Stimulated activated naive CD8-positive, alpha-beta T cell treated with anti-CD3 and anti-CD28 coated beads, Interleukin-15, Interleukin-2, amounts not matched to agents 100 ng/mL and 50 ng/mL, for 24 hours (primary cell): ENCODE measurements around the gene ANTXR2.
"Not testable (repeated sequence)": the region's sequence is repeated elsewhere in the genome, so short reads cannot be mapped to it uniquely, and the experiment has no call there.

Experiments used
- H3K27ac Mint-ChIP-seq: one replicate; pipeline ENCODE4 v1.8.0; 2021; ENCODE audit warnings: mild to moderate bottlenecking, mixed read lengths
- H3K27me3 Mint-ChIP-seq: one replicate; pipeline ENCODE4 v1.8.0; 2021; ENCODE audit warnings: mixed read lengths
- H3K36me3 Mint-ChIP-seq: one replicate; pipeline ENCODE4 v1.8.0; 2021; ENCODE audit warnings: low read depth, mixed read lengths
- H3K4me1 Mint-ChIP-seq: one replicate; pipeline ENCODE4 v1.8.0; 2021; ENCODE audit warnings: low read depth, mixed read lengths
- H3K4me3 Mint-ChIP-seq: one replicate; pipeline ENCODE4 v1.8.0; 2021; ENCODE audit warnings: mild to moderate bottlenecking, mixed read lengths
- H3K9me3 Mint-ChIP-seq: one replicate; pipeline ENCODE4 v1.8.0; 2021; ENCODE audit warnings: mixed read lengths

Gene ANTXR2

DNA sequence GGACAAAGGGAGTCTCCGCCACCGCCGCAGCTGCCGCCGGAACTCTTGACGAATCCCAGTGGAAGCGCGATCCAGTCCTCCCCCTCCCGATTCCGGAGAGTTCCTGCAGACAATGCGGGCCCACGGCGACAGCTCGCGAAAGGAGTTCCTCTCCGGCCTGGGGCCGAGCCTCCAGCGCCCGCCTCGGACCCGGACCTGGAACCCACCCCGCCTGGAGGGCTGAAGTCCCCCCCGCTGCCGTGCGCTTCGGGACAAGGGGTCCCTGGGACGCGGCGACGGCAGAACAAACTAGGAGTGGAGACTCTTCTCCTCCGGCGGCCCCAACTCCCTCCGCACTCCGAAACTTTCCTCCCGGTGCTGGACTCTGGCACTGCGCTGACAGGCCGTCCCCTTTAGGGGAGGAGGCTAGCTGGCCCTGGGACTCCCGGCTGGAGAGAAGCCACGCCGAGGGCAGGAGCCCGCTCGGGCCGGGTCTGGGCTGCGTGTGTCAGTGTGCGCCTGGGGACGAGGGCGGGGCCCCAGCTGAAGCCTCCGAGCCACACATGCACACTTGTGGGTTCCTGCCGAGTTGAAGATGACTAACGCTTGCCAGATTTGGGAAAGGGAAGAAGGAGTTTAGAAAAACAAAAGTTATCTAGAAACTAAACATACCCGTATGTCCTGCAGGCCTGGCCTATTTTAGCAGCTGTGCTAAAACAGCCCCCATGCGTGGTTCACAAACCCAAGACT is at the start of gene ANTXR2:
TSS of gene ANTXR2 (minus strand) at position 486 of the 729 bp plus-strand sequence. CDS start 669 bp downstream, outside the sequence.
- H3K9me3 Mint-ChIP-seq = no peaks in the 10 kb centered on the region
- H3K36me3 Mint-ChIP-seq = peaks cover 24% of the 10 kb centered on the region
- no peaks in the 10 kb centered on the region for H3K27me3 Mint-ChIP-seq
- peak within 1 kb of the TSS; percentile 93 for H3K4me3 Mint-ChIP-seq
- H3K4me1 Mint-ChIP-seq = peaks cover 80% of the 10 kb centered on the region
- peak within 1 kb of the TSS; percentile 94 for H3K27ac Mint-ChIP-seq

DNA sequence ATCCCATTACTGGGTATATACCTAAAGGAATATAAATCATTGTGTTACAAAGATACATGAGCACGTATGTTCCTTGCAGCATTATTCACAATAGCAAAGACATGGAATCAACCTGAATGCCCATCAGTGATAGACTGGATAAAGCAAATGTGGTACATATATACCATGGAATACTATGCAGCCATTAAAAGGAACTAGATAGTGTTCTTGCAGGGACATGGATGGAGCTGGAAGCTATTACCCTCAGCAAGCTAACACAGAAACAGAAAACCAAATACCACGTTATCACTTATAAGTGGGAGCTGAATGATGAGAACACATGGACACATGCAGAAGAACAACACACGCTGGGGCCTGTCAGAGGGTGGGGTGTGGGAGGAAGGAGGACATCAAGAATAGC is 48.8 kb upstream of the ANTXR2 start:
- peaks cover 32% of the 10 kb centered on the region for H3K4me1 Mint-ChIP-seq
- not testable (repeated sequence) for H3K27me3 Mint-ChIP-seq, H3K27ac Mint-ChIP-seq, H3K36me3 Mint-ChIP-seq, H3K9me3 Mint-ChIP-seq, H3K4me3 Mint-ChIP-seq

DNA sequence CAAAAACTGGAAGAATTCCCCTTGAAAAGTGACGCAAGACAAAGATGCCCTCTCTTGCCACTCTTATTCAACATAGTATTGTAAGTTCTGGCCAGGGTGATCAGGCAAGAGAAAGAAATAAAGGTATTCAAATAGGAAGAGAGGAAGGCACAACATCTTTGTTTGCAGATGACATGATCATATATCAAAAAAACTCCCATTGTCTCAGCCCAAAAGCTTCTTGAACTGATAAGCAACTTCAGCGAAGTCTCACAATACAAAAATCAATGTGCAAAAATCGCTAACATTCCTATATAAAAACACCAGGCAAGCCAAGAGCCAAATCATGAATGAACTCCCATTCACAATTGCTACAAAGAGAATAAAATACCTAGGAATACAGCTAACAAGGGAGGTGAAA is 46.6 kb upstream of the ANTXR2 start:
- H3K36me3 Mint-ChIP-seq, H3K4me1 Mint-ChIP-seq, H3K4me3 Mint-ChIP-seq, H3K27me3 Mint-ChIP-seq, H3K9me3 Mint-ChIP-seq, H3K27ac Mint-ChIP-seq: not testable (repeated sequence)

DNA sequence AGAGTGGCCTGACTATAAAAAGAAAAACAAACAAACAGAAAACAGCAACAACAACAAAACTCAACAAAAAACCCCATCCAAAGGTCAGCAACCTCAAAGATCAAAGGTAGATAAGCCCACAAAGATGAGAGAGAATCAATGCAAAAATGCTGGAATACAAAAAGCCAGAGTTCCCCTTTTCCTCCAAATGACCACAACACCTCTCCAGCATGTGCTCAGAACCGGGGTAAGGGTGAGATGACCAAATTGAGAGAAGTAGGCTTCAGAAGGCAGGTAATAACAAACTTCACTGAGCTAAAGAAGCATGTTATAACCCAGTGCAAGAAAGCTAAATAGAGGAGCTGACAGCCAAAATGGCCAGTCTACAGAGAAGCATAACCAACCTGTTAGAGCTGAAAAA is 43.5 kb upstream of the ANTXR2 start:
- Mint-ChIP-seq H3K4me3 (no peak overlapping the region), H3K27ac (no peak overlapping the region), H3K9me3 (no peaks in the 10 kb centered on the region), H3K27me3 (no peaks in the 10 kb centered on the region), H3K36me3 (no peaks in the 10 kb centered on the region), H3K4me1 (no peaks in the 10 kb centered on the region)

DNA sequence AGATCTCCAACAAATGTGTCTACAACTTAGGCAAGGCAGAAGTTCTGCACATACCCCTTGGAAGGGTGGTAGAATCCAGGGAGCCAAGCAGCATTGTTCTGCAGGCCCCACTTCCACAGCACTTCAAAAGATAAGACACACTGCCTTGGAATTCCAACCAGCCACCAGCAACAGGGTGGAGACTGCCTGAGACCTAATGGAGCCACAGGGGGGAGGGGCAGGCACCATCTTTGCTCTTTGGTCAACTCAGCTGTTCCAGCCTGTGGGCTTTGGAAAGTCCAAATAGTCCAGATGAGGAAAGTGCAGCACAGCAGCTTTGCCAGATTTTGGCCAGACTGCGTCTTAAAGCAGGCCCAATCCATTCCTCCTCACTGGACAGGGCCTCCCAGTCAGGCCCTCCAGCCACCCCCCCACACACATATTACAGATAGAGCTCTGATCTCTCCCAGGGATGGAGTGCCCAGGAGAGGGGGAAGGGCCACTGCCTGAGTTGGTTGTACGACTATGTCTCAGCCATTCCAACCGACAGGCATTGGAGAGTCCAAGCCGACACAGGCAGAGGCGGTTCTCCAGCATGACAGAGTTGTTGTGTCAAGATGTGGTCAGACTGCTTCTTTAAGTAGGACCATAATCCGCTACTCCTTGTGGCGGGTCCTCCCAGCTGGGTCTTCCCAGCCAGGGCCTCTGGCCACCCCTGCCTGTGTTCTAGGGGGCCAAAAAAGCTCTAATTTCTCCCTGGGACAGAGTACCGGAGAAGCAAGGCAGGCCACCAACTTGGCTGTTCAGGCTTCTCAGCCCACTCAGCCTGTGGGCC is 42.5 kb upstream of the ANTXR2 start:
- Mint-ChIP-seq H3K36me3 (no peaks in the 10 kb centered on the region), H3K9me3 (no peaks in the 10 kb centered on the region), H3K27me3 (no peaks in the 10 kb centered on the region), H3K27ac (no peak overlapping the region), H3K4me1 (no peaks in the 10 kb centered on the region), H3K4me3 (no peak overlapping the region)

DNA sequence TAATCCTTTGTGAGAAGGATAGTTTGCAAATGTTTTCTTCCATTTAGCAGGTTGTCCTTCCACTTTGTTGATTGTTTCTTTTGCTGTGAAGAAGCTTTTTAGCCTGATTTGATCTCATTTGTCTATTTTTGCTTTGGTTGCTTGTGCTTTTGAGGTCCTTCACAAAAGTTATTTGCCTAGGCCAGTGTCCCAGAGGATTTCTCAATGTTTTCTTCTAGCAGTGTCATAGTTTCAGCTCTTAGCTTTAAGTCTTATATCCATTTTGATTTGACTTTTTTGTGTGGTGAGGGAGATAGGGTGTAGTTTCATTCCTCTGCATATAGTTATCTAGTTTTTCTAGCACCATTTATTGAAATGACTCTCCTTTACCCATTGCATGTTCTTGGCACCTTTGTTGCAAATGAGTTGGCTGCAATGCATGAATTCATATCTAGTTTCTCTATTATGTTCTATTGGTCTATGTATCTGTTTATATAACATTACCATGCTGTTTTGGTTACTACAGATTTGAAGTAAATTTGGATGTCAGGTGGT is 41.8 kb upstream of the ANTXR2 start:
- no peaks in the 10 kb centered on the region for H3K36me3 Mint-ChIP-seq
- no peaks in the 10 kb centered on the region for H3K27me3 Mint-ChIP-seq
- no peaks in the 10 kb centered on the region for H3K4me1 Mint-ChIP-seq
- no peak overlapping the region for H3K4me3 Mint-ChIP-seq
- H3K9me3 Mint-ChIP-seq = no peaks in the 10 kb centered on the region
- no peak overlapping the region for H3K27ac Mint-ChIP-seq

DNA sequence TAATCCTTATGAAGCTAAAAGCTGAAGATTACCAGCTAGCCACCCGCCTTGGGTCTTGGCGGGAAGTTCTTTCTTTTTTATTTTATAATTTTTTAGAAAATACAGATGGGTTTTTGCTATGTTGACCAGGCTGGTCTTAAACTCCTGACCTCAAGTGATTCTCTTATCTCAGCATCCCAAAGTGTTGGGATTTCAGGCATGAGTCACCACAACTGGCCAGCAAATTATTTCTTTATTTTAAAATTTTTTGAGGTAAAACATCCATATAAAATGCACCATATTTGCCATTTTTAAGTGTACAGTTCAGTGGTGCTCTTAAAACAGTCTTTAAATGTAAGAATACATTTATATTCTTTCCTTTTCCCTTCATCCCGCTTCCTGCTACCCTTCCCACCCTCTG is 40.6 kb upstream of the ANTXR2 start:
- no peak overlapping the region for H3K4me3 Mint-ChIP-seq
- no peaks in the 10 kb centered on the region for H3K9me3 Mint-ChIP-seq
- no peaks in the 10 kb centered on the region for H3K36me3 Mint-ChIP-seq
- no peak overlapping the region for H3K27ac Mint-ChIP-seq
- H3K27me3 Mint-ChIP-seq = no peaks in the 10 kb centered on the region
- H3K4me1 Mint-ChIP-seq = no peaks in the 10 kb centered on the region

DNA sequence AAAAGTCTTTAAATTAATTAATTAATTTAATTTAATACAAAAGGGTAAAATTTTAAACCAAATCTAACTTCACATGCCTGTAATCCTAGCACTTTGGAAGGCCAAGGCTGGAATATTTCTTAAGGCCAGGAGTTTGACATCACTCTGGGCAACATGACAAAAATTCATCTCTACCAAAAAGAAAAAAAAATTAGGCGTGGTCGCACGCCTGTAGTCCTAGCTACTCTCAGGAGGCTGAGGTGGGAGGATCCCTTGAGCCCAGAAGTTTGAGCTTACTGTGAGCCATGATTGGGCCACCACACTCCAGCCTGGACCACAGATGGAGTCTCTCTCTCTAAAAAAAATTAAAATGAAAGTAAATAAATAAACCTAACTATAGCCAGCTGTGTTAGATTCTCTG is 39.2 kb upstream of the ANTXR2 start:
- H3K36me3 Mint-ChIP-seq = no peaks in the 10 kb centered on the region
- H3K4me3 Mint-ChIP-seq = no peak overlapping the region
- no peak overlapping the region for H3K27ac Mint-ChIP-seq
- H3K4me1 Mint-ChIP-seq = no peaks in the 10 kb centered on the region
- peaks cover 4% of the 10 kb centered on the region for H3K9me3 Mint-ChIP-seq
- no peaks in the 10 kb centered on the region for H3K27me3 Mint-ChIP-seq

DNA sequence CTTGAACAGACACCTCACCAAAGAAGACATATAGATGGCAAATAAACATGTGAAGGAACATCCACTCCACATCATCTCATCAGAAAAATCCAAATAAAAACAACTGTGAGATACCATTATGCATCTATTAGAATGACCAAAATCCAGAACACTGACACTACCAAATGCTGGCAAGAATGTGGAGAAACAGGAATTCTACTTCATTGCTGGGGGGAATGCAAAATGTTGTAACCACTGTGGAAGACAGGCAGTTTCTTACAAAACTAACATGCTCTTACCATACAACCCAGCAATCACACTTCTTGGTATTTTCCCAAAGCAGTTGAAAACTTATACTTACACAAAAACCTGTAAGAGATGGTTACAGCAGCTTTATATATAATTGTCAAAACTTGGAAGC is 38.2 kb upstream of the ANTXR2 start:
- H3K27me3 Mint-ChIP-seq = no peaks in the 10 kb centered on the region
- no peak overlapping the region for H3K4me3 Mint-ChIP-seq
- peaks cover 11% of the 10 kb centered on the region for H3K9me3 Mint-ChIP-seq
- no peak overlapping the region for H3K27ac Mint-ChIP-seq
- no peaks in the 10 kb centered on the region for H3K4me1 Mint-ChIP-seq
- H3K36me3 Mint-ChIP-seq = peaks cover 5% of the 10 kb centered on the region

DNA sequence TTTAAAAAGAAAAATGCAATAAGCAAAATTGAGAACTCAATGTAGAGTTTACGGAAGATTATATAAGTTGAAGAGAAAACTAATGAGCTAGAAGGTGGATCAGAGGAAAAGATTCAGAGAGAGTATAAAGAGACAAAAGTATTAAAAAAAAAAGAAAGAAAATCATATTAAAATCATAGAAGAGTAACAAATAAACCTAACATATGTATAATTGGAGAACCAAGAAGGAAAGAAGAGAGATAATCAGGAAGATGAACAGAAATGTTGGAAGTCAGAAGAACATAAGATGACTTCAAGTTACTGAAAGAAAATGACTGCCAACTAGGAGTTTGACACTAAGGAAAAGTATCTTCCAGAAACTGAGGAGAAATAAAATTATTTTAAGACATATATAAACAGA is 34.3 kb upstream of the ANTXR2 start:
- peaks cover 6% of the 10 kb centered on the region for H3K36me3 Mint-ChIP-seq
- H3K9me3 Mint-ChIP-seq = peaks cover 15% of the 10 kb centered on the region
- no peaks in the 10 kb centered on the region for H3K4me1 Mint-ChIP-seq
- no peak overlapping the region for H3K27ac Mint-ChIP-seq
- no peaks in the 10 kb centered on the region for H3K27me3 Mint-ChIP-seq
- H3K4me3 Mint-ChIP-seq = no peak overlapping the region

DNA sequence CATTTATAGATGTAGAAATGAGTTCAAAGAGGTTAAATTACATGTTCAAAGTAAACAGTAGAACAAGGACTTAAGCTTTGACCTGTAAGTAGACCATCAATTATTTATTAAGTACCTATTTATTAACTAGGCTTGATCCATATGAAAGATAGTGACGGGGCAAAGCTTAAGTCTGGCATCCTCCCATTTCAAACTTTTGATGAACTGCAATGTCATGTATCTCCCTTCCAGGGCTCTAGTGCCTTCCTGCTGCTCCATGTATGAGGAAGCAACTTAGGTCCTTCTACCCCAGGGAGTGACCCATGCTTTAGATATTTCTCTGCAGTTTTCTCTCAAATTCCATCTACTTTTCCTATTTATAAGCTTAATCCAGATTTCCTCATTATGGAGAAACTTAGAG is 31.9 kb upstream of the ANTXR2 start:
- no peak overlapping the region for H3K4me3 Mint-ChIP-seq
- H3K4me1 Mint-ChIP-seq = peaks cover 15% of the 10 kb centered on the region
- H3K27me3 Mint-ChIP-seq = no peaks in the 10 kb centered on the region
- peaks cover 15% of the 10 kb centered on the region for H3K9me3 Mint-ChIP-seq
- peaks cover 6% of the 10 kb centered on the region for H3K36me3 Mint-ChIP-seq
- H3K27ac Mint-ChIP-seq = no peak overlapping the region

DNA sequence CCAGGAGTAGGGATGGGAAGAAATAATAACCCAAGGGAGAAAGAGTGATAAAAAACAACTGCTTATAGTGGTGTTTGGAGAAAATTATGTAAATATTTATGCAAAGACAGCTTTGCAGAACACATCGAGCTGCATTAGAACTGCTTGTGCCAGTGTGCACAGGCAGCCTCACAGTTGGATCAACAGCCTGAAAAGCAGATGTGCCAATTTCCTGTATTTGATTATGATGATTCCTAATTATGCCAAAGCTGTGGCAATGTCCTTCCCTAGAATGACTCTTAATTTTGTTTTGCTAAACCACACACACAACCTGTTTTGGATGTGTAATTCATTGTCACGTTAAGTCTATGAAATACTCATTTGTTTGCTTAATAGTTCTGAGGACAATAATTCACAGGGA is 30.6 kb upstream of the ANTXR2 start:
- Mint-ChIP-seq H3K4me1 (peaks cover 15% of the 10 kb centered on the region), H3K36me3 (peaks cover 6% of the 10 kb centered on the region), H3K27ac (no peak overlapping the region), H3K4me3 (no peak overlapping the region), H3K9me3 (peaks cover 15% of the 10 kb centered on the region), H3K27me3 (no peaks in the 10 kb centered on the region)

DNA sequence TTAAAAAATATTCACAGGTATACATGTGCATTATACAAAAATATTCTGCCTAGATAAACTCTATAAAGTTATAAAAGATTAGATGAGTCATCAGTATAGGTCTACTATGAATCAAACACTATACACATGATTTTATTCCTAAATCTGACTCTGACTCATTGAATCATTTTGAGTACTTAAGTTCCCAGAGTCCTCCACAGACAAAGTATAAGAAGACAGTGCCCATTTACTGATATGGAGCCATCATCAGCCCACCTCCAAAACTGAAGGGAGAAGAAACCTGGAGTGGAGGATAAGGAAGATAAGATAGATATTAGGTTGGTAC is 28.7 kb upstream of the ANTXR2 start:
- Mint-ChIP-seq H3K27me3 (no peaks in the 10 kb centered on the region), H3K27ac (no peak overlapping the region)

DNA sequence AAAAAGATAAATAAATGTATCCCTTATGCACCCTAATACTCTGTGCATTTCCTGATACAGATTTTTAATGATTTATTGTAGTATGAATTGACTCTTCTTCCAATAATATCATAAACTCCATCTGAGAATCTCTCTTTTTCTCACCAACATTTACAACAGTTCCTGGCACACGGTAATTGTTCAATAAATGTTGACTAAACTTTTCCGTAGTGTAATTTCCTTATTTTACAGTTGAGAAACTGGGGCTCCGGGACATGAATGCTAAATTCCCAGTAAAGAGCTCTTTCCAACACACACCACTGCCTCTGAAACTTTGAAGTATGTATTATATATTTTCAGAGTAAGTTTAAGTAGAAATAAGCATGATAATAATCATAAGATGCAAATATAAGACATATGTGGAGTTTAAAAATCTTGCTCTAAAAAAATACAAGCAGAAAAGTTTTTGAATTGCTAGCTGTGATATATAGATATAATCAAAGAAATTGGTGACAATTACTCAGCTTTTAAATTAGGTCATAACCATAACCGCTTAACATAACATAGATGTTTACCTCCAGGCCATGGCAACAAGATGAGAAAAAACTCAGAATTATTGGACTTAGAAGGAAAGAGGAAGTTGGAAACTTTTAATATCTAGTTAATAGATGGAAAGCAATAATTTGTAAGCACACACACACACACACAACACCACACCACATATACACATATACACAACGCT is 28.2 kb upstream of the ANTXR2 start:
- no peak overlapping the region for H3K4me3 Mint-ChIP-seq
- peaks cover 3% of the 10 kb centered on the region for H3K9me3 Mint-ChIP-seq
- H3K27me3 Mint-ChIP-seq = no peaks in the 10 kb centered on the region
- H3K36me3 Mint-ChIP-seq = peaks cover under 1% of the 10 kb centered on the region
- H3K27ac Mint-ChIP-seq = no peak overlapping the region
- H3K4me1 Mint-ChIP-seq = peaks cover 15% of the 10 kb centered on the region

More for the DNA sequence above, 28.7 kb upstream of the ANTXR2 start:
- H3K4me1 Mint-ChIP-seq = peaks cover 15% of the 10 kb centered on the region
- peaks cover 8% of the 10 kb centered on the region for H3K9me3 Mint-ChIP-seq
- H3K36me3 Mint-ChIP-seq = peaks cover 5% of the 10 kb centered on the region
- no peak overlapping the region for H3K4me3 Mint-ChIP-seq

DNA sequence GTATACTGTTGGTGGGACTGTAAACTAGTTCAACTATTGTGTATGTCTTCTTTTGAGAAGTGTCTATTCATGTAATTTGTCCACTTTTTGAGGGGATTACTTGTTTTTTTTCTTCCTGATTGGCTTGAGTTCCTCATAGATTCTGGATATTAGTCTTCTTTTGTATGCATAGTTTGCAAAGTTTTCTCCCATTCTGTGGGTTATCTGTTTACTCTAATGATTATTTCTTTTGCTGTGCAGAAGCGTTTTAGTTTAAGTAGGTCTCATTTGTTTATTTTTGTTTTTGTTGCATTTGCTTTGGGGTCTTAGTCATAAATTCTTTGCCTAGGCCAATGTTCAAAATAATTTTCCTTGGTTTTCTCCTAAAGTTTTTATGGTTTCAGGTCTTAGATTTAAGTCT is 26.6 kb upstream of the ANTXR2 start:
- Mint-ChIP-seq H3K27ac (no peak overlapping the region), H3K4me1 (peaks cover 15% of the 10 kb centered on the region), H3K36me3 (no peaks in the 10 kb centered on the region), H3K9me3 (no peaks in the 10 kb centered on the region), H3K27me3 (no peaks in the 10 kb centered on the region), H3K4me3 (no peak overlapping the region)
